MM.1S (cell line): Measurements from ENCODE around the gene FARP1.

ENCODE experiments used
- DNase-seq: peaks from one replicate; pipeline ENCODE4 v3.0.0-alpha.2; 2015
- H2AFZ ChIP-seq: fragments of 300-600 bp; sonication (generic); 2 replicates; pipeline ENCODE4 v1.6.0; 2016; ENCODE audit warnings: antibody characterized with exemption, low read length
- H3F3A ChIP-seq: fragments of 300-600 bp; sonication (generic); 2 replicates; pipeline ENCODE4 v1.6.1; 2016; ENCODE audit warnings: mild to moderate bottlenecking, antibody characterized with exemption, low read length, moderate library complexity, mixed read lengths; ENCODE audit not compliant: insufficient read depth
- H3K27ac ChIP-seq: fragments of 300-600 bp; sonication (generic); 2 replicates; pipeline ENCODE4 v1.5.1; 2016; ENCODE audit warnings: mild to moderate bottlenecking, low read length
- H3K27me3 ChIP-seq: fragments of 300-600 bp; sonication (generic); replicated peaks from 2 replicates; pipeline ENCODE4 v1.6.0; 2016; ENCODE audit warnings: low read length; ENCODE audit not compliant: insufficient read depth
- H3K36me3 ChIP-seq: fragments of 300-600 bp; sonication (generic); replicated peaks from 2 replicates; pipeline ENCODE4 v1.6.1; 2016; ENCODE audit warnings: mild to moderate bottlenecking, low read length, mixed read lengths; ENCODE audit not compliant: insufficient read depth
- H3K4me1 ChIP-seq: fragments of 300-600 bp; sonication (generic); 2 replicates; pipeline ENCODE4 v1.6.1; 2016; ENCODE audit warnings: low read length, mixed read lengths
- H3K4me2 ChIP-seq: fragments of 300-600 bp; sonication (generic); 2 replicates; pipeline ENCODE4 v1.6.0; 2016; ENCODE audit warnings: low read depth, low read length
- H3K4me3 ChIP-seq: fragments of 300-600 bp; sonication (generic); 2 replicates; pipeline ENCODE4 v1.5.1; 2016; ENCODE audit warnings: low read length, mixed read lengths
- H3K79me2 ChIP-seq: fragments of 300-600 bp; sonication (generic); 2 replicates; pipeline ENCODE4 v1.6.1; 2016; ENCODE audit warnings: mixed run types, low read length, mixed read lengths
- H3K9ac ChIP-seq: fragments of 300-600 bp; sonication (generic); 2 replicates; pipeline ENCODE4 v1.6.1; 2016; ENCODE audit warnings: low read length, mixed read lengths
- H3K9me2 ChIP-seq: fragments of 300-600 bp; sonication (generic); replicated peaks from 2 replicates; pipeline ENCODE4 v1.6.1; 2016; ENCODE audit warnings: mild to moderate bottlenecking, low read length, mixed read lengths; ENCODE audit not compliant: insufficient read depth
- H3K9me3 ChIP-seq: fragments of 300-600 bp; sonication (generic); replicated peaks from 2 replicates; pipeline ENCODE4 v1.6.1; 2016; ENCODE audit warnings: mild to moderate bottlenecking, low read length, mixed read lengths; ENCODE audit not compliant: insufficient read depth
- H4K20me1 ChIP-seq: fragments of 300-600 bp; sonication (generic); 2 replicates; pipeline ENCODE4 v1.6.1; 2016; ENCODE audit warnings: mild to moderate bottlenecking, low read length, moderate library complexity, mixed read lengths; ENCODE audit not compliant: insufficient read depth
- CTCF ChIP-seq: fragments of 300-600 bp; sonication (generic); IDR thresholded peaks from 2 replicates; pipeline ENCODE4 v1.5.1; 2016; ENCODE audit warnings: antibody characterized with exemption, low read length, mixed read lengths
- EZH2 ChIP-seq: fragments of 300-600 bp; sonication (generic); optimal IDR thresholded peaks from 2 replicates; pipeline ENCODE3; 2017; ENCODE audit warnings: low read depth, mild to moderate bottlenecking, antibody characterized with exemption, low read length, mixed read lengths
- EZH2phosphoT487 ChIP-seq: fragments of 300-600 bp; sonication (generic); IDR thresholded peaks from 2 replicates; pipeline ENCODE4 v1.6.1; 2018; ENCODE audit warnings: antibody characterized with exemption, low read length

Gene FARP1

GRCh38 chr13:98172590-98173422 is 29.9 kb downstream of the FARP1 start:
- H3K36me3 ChIP-seq, result no peaks in the 10 kb centered on the region
- no peaks in the 10 kb centered on the region for H3K9me2 ChIP-seq
- no peaks in the 10 kb centered on the region for H3K4me1 ChIP-seq
- H3K4me2 ChIP-seq, result no peak overlapping the region
- no peaks in the 10 kb centered on the region for H3K27me3 ChIP-seq
- no peak overlapping the region for H3K27ac ChIP-seq
- no peak overlapping the region for H2AFZ ChIP-seq
- no peak overlapping the region for H3K4me3 ChIP-seq
- no peaks in the 10 kb centered on the region for H3F3A ChIP-seq
- no peaks in the 10 kb centered on the region for H3K9me3 ChIP-seq
- no peak for DNase-seq
- TF ChIP-seq EZH2phosphoT487, result no peak
- TF ChIP-seq CTCF, result no peak
- TF ChIP-seq EZH2, result no peak
- no peak overlapping the region for H3K9ac ChIP-seq
- H3K79me2 ChIP-seq, result no peaks in the 10 kb centered on the region
- no peaks in the 10 kb centered on the region for H4K20me1 ChIP-seq

GRCh38 chr13:98173431-98174152 is 30.7 kb downstream of the FARP1 start:
- Histone ChIP-seq H3K79me2 (no peaks in the 10 kb centered on the region), H3K9ac (no peak overlapping the region), H3K4me3 (no peak overlapping the region), H3K9me2 (no peaks in the 10 kb centered on the region), H3K27me3 (no peaks in the 10 kb centered on the region), H3K27ac (no peak overlapping the region), H3K4me2 (no peak overlapping the region), H2AFZ (no peak overlapping the region), H3K4me1 (no peaks in the 10 kb centered on the region), H4K20me1 (no peaks in the 10 kb centered on the region), H3K9me3 (no peaks in the 10 kb centered on the region), H3K36me3 (no peaks in the 10 kb centered on the region), H3F3A (no peaks in the 10 kb centered on the region)
- no peak for DNase-seq
- TF ChIP-seq CTCF, result no peak
- TF ChIP-seq EZH2, result no peak
- no peak for TF ChIP-seq EZH2phosphoT487

DNA sequence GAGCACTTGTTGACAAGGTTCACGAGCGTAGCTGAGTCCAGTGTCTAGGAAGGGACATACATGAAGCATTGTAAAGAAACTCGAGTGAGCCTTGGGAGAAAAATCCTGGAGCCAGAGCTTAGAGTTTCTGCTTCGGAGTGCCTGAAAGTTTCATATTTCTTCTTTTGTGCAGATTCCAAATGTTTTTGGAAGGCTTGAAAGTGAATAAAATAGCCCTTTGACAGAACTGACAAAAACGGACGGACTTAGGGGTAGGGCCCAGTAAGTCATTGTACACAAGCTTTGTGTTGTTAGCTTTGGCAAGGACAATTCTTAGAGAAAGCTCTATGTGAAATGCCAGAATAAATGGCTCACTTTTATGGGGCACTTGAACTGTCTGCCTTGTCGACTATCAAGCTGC is 31.4 kb downstream of the FARP1 start:
- Histone ChIP-seq H3K4me2 (no peak overlapping the region), H3K27ac (no peak overlapping the region), H3K9ac (no peak overlapping the region), H3K36me3 (no peaks in the 10 kb centered on the region), H3F3A (no peaks in the 10 kb centered on the region), H3K4me1 (no peaks in the 10 kb centered on the region), H2AFZ (no peak overlapping the region), H3K79me2 (no peaks in the 10 kb centered on the region), H3K9me3 (no peaks in the 10 kb centered on the region), H3K27me3 (no peaks in the 10 kb centered on the region), H3K4me3 (no peak overlapping the region), H3K9me2 (no peaks in the 10 kb centered on the region), H4K20me1 (no peaks in the 10 kb centered on the region)
- DNase-seq, result no peak
- TF ChIP-seq CTCF (no peak), EZH2phosphoT487 (no peak), EZH2 (no peak)
